D341Med (cell line): Measurements from ENCODE around the gene KHNYN.
A peak's percentile ranks its signal among the peaks of the same experiment; 100 is the strongest.
"Not testable (repeated sequence)": the region's sequence is repeated elsewhere in the genome, so short reads cannot be mapped to it uniquely, and the experiment has no call there.

Experiments
- DNase-seq: peaks from one replicate; pipeline ENCODE4 v3.0.0; 2012; ENCODE audit warnings: low spot score

KHNYN gene

GRCh38 chr14:24438223-24439097, 8.7 kb downstream of the KHNYN start:
- DNase-seq = no peak

- no peak for DNase-seq
Observed at GRCh38 chr14:24439257-24439656, 9.5 kb downstream of the KHNYN start.

GRCh38 chr14:24439830-24440605, 10.3 kb downstream of the KHNYN start:
- DNase-seq = no peak

- no peak for DNase-seq
Observed at GRCh38 chr14:24440606-24441399, 11.0 kb downstream of the KHNYN start.

DNA sequence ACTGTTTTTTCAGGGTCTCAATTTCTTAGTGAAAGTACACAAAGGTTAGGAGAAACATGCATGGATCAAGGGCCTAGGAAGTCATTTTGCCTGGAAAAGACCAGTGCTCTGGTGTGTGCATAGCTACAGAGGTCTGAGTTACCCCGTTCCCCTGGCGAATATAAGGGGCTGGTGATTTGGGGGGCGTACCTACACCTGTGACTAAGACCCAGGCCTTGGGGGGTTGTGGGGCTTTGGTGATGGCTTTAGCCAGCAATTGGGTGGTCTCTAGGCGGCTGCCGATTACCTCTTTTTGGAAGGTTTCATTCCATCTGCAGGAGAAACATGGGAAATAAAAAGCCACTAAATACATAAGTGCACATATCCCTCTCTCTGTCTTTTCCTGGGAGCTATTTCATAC, 11.7 kb downstream of the KHNYN start:
- DNase-seq = no peak

DNA sequence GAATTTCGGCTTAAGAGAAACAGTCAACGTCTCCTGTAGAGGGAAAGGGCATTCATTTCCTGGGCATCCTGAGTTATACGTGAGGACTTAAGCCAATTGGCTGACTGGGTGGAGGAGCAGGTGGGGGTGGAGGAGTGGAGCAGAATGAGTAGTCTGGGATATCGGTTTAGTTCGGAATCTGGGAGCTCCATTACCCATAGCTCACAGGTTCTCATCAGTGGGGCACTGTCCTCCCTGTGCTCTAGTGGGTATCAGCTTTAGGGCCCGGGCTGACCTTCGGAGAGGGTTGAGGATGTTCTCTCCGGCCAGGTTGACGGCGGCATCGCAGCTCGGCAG, 12.1 kb downstream of the KHNYN start:
- no peak for DNase-seq

GRCh38 chr14:24442240-24443052, 12.7 kb downstream of the KHNYN start, which contains the start of gene SDR39U1:
SDR39U1 (minus strand) TSS chr14:24442776; CDS start chr14:24442769, 7 bp downstream.
- DNase-seq = peak; percentile 93

- no peak for DNase-seq
Observed at GRCh38 chr14:24443053-24443665, 13.4 kb downstream of the KHNYN start.

DNA sequence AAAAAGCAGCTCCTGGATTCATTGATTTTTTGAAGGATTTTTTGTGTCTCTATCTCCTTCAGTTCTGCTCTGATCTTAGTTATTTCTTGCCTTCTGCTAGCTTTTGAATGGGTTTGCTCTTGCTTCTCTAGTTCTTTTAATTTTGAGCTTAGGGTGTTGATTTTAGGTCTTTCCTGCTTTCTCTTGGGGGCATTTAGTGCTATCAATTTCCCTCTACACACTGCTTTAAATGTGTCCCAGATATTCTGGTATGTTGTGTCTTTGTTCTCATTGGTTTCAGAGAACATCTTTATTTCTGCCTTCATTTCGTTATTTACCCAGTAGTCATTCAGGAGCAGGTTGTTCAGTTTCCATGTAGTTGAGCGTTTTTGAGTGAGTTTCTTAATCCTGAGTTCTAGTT, 21.1 kb downstream of the KHNYN start:
- not testable (repeated sequence) for DNase-seq

- no peak for DNase-seq
Observed at GRCh38 chr14:24456980-24457379, 27.2 kb downstream of the KHNYN start.

DNA sequence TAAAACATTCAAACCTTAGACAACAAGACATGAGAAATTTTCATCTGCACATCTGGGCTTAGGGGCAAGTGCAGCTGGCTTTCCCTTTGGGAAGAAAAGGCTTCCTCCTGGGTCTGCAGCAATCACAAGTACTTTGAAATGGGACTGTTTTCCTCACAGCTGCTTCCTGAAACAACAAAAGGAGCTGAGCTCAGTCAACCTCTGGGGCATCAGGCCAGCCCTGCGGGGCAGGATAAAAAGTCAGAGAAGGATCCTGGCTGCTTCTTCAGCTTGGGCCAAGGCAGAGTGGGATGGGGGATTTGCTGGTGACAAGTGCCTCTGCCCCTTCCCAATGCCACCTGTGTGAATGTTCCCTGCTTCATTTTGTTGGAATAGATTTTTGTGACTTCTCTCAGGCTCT, 29.0 kb downstream of the KHNYN start:
- no peak for DNase-seq

DNA sequence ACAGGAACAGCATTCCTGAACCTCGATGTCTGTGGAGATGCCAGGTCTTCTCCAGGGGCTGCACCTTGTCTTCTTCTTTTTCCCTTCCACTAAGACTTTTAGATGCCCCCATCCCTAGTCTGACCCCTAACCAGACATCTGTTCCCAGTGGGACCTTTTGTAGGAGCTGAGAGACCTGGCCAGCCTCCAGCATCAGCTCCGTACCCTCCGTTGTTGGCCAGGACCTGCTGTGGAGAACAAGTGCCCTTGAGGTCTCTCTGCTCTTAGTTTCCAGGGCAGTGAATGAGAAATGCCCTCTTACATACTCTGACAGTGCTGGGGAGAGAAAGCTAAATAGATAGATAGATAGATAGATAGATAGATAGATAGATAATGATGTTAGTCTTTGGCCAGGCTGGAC, 29.6 kb downstream of the KHNYN start:
- no peak for DNase-seq

- no peak for DNase-seq
Observed at GRCh38 chr14:24461336-24461735, 31.6 kb downstream of the KHNYN start.

DNA sequence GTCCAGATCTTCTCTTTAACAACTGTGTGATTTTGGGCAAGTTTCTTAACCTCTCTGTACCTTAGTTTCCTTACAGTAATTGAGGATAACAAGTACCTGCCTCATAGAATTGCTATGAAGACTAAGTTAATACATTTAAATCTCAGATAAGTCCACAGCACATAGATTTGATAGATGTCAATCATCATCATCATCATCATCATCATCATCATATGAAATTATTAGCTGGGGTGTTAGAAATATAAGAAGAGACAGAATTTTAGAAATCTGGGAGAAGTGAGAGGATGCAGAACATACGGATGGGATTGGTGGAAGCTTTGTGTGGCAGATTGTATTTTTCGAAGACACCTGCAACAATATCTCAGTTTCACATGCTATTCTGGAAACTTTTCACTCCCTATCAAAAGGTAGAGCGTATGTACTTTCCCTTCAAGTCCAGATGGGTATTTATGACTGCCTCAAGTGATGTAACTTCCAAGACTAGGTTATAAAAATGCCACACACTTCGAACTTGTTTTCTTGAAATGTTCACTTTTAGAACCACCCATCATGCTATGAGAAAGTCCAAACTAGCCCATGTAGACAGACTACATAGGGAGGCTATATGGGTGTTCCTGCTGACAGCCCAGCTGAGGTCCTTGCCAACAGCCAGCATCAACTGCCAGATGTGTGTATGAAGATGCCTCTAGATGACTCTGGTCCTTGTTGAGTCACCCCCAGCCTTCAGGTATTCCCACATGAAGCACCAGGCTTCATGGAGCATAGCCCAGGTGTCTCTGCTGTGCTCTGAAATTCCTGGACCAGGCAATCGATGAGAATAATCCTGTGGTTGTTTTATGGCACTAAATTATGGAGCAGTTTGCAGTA, 33.5 kb downstream of the KHNYN start:
- DNase-seq = no peak

DNA sequence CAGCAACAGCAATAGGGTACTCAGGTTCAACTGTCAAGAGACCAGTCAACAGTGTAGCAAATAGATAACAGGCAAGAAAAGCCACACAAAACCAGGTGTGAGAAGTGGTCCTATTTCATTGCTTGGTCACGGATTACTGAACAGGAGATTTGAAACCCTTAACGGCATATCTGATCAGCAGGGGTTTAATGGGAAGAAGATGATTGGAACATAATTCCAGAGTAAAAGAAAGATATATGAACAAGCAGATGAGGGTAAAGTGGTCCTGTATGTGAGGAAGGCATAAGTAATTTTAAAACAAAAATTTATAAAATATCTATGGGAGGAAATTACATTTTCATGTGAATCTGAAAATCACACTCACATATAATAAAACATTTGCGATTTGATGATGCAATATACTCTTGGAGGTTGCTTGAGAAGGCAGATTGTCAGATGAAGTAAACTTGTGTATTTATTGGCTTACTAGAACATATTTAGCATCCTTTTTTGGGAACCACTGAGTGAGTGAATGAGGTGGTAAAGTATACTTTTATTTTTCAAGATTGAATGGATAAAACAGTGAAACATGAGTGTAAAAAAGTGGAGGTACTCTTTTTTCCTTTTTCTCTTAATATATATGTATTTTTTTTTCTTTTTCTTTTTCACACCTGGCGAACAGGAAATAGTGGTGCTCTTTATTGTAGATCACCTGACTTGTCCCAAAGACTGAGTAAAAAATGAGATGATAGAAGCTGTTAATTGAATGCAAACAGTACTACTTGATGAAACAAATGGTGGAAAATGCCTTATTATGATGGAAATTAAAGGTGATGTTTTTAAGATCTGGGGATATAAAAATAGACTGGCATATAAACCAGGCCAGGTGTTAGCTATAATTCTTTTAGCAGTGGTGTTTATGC, 34.4 kb downstream of the KHNYN start:
- no peak for DNase-seq

DNA sequence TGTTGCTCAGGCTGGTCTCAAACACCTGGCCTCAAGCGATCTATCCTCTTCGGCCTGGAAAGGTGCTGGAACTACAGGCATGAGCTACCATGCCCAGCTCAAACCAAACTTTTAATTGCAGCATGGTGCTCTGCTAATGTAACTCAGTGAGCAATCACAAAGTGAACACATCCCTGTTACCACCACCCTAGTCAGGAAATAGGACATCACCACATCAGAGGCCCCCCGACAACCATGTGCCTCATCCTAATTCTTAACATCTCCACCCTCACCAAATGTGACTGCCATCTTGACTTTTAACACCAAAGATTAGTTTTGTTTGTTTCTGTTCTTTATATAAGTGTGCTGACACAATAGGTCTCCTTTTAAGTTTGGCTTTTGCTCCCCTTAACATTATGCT, 35.6 kb downstream of the KHNYN start:
- DNase-seq = no peak

DNA sequence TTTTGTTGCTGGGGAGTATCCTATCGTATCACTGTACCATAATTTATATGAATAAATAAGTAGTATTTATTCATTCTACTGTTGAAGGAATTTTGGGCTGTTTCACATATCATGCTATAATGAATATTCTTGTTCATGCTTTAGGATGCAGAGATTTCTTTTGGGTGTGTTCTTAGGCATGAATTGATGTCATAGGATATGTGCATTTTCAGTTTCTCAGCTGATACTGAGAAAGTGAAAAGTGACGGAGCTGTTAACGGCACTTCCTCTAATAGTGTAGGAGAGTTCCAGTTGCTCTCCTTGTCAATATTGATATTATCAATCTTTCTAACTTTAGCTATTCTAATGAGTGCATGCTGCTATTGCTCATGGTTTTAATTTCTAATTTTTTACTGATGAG, 36.1 kb downstream of the KHNYN start:
- DNase-seq = no peak

DNA sequence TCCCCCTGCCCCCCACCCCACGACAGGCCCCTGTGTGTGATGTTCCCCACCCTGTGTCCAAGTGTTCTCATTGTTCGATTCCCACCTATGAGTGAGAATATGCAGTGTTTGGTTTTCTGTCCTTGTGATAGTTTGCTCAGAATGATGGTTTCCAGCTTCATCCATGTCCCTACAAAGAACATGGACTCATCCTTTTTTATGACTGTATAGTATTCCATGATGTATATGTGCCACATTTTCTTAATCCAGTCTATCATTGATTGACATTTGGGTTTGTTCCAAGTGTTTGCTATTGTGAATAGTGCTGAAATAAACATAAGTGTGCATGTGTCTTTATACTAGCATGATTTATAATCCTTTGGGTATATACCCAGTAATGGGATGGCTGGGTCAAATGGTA, 40.7 kb downstream of the KHNYN start:
- not testable (repeated sequence) for DNase-seq

DNA sequence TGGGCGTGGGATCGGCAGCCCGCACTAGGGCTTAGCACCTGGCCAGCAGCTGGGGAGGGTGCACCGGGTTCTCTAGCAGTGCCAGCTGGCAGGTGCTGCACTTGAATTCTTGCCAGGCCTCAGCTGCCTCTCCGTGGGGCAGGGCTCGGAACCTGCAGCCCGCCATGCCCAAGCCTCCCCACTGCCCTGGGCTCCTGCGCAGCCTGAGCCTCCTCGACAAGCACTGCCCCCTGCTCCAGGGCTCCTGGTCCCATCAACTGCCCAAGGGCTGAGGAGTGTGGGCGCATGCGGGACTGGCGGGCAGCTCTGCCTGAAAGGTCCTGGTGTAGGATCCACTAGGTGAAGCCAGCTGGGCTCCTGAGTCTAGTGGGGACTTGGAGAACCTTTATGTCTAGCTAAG, 43.5 kb downstream of the KHNYN start:
- DNase-seq = no peak
